Heart left ventricle (tissue), 13 donors: ENCODE data around the gene OR2AE1.

Source experiments
- POLR2A ChIP-seq, 2 donors: fragments of 450-650 bp; IDR thresholded peaks; one replicate each; pipeline ENCODE4 v1.6.1; 2017; ENCODE audit warnings: antibody characterized with exemption in 2 of 2, mild to moderate bottlenecking in 2 of 2, moderate library complexity in 2 of 2
- TF ChIP-seq, protein P1 (sequence below), 12 donors: fragments of 200-600 bp; sonication (generic) in 4 of 12; IDR thresholded peaks; one replicate each; pipeline versions ENCODE4 v1.5.0 to v1.8.0; 2018 to 2022; ENCODE audit warnings: antibody characterized with exemption in 12 of 12, mild to moderate bottlenecking in 5 of 12
- donor health status: ischemic (EF 13 %, LVEDD 7.1; RV severe dilation, severe dysfunction).
- donor health status: DM: no; HTN: yes; CAD: no.
- donor health status: DM: no; HTN: no; CAD: no.
- donor health status: ischemic (EF 25% LVEDD 6.9; RV normal size, moderate dysfunction).
- donor health status: ischemic (EF 25% LVEDD 5.7; RV mildly dilated, moderate dysfunction).
- donor health status: ischemic (EF 35%, LVEDD 5.7; RV mildly dilated, moderate dysfunction).
- donor health status: nonischemic (EF 11% LVEDD 7.7; RV severe dilation, severe dysfunction).
- donor health status: DM: yes; HTN: yes; CAD: no.
- donor health status: PGD.
- donor health status: ischemic (EF 29% LVEDD 5.4; RV normal size, mild dysfunction).
- donor health status: nonischemic (EF 23%, LVEDD 6.1; RV moderate dilation, normal function).

DNA sequence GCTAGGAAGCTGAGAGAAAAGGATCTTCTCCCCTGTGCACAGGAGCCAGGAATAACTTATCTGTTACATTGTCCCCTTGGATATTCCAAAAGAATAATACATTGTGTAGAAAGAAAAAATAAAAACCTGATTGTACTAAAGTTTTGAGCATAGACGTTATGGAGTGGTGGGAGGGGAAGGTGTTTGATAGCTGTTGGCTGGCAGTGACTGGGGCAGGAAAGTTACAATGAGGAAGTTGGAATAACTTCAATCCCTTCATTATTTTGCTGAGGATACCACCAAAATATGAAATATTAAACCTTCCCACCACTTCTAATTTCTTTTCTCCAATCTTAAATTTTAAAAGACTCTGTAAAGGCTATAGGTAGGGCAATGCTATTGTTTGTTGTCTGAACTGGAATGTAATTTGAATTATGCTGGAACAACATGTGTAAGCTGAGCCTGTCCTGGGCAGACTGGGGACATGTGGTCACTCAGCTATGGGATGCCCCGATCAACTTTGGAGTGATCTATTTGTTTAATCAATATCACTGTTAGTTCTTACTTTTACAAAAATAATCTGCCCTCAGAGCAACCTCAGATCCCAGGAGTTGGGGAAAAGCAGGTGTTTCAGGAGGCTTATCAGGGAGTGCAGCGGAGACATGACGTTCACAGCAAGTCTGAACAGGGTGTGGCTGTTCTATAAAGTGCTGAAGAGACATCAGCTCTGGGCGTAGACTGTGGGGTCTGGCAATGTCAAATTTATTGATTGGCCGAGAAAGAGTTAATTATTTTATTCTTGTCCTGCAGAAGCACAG lies 28.2 kb downstream of the OR2AE1 start:
- TF ChIP-seq, protein P1, sequence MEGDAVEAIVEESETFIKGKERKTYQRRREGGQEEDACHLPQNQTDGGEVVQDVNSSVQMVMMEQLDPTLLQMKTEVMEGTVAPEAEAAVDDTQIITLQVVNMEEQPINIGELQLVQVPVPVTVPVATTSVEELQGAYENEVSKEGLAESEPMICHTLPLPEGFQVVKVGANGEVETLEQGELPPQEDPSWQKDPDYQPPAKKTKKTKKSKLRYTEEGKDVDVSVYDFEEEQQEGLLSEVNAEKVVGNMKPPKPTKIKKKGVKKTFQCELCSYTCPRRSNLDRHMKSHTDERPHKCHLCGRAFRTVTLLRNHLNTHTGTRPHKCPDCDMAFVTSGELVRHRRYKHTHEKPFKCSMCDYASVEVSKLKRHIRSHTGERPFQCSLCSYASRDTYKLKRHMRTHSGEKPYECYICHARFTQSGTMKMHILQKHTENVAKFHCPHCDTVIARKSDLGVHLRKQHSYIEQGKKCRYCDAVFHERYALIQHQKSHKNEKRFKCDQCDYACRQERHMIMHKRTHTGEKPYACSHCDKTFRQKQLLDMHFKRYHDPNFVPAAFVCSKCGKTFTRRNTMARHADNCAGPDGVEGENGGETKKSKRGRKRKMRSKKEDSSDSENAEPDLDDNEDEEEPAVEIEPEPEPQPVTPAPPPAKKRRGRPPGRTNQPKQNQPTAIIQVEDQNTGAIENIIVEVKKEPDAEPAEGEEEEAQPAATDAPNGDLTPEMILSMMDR (IDR thresholded peaks at IDR 0.05): no peak
- TF ChIP-seq POLR2A (IDR thresholded peaks at IDR 0.05): no peak
